ENCODE results near the gene DVL2.

DVL2 gene

DNA sequence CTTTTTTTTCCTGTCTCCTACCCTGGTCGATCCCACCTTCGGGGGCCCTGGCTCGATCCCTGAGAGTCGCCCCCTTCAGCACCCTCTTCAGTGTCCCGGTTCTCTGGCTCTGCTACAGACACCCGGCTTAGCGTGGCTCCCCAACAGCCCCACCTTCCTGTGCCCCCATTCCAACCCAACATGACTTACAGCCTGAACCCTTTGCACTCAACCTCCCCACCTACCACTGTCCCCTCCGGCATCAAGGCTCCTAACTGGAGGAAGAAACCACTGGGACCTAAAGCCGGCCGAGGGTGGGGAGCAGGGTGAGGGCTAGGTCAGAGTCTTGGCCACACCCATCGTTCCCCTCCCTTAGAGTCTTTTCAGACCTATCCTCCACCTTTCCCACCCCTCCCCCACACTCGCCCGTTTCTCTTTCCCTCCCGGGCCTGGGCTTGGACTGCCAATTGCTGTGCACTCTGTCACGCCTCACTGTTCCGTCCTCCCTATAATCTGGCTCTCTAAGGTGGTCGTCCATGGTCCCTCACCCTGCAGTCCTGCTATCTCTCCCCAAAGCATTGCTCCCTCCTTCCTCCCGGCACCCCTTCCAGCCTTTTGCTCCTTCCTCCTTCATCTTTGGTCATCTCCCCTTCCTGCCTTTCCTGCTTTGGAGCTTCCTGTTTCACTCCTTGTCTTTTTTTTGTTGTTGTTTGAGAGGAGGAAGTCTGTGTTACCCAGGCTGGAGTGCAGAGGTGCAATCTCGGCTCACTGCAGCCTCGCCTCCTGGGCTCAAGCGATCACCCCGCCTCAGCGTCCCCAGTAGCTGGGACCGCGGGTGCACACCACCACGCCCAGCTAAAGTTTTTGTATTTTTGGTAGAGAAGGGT, 28.9 kb upstream of the DVL2 start:
- no peak overlapping the region for H3K27ac ChIP-seq

GRCh38 chr17:7262192-7262934, 28.0 kb upstream of the DVL2 start, which contains the start of gene CLDN7:
Gene CLDN7, minus strand, starts transcription at chr17:7262478. Its CDS starts 435 bp downstream, at chr17:7262043.
- peaks cover 27 to 31% of the 10 kb centered on the region in 2 experiments for H3K4me1 ChIP-seq (ENCODE audit: control insufficient read depth in 1 of 2, insufficient read depth in 1 of 2, low read depth in 1 of 2, low read length in 1 of 2)
- peaks cover 17% of the 10 kb centered on the region for H3K36me3 ChIP-seq
- H3K9me3 ChIP-seq = no peaks in the 10 kb centered on the region
- peak within 1 kb of the TSS; percentile 23 for H3K27ac ChIP-seq
- peak within 1 kb of the TSS; percentile 52 to 69 for H3K4me3 ChIP-seq (ENCODE audit: low read depth in 1 of 2, low read length in 1 of 2)
- TF ChIP-seq, protein P1, sequence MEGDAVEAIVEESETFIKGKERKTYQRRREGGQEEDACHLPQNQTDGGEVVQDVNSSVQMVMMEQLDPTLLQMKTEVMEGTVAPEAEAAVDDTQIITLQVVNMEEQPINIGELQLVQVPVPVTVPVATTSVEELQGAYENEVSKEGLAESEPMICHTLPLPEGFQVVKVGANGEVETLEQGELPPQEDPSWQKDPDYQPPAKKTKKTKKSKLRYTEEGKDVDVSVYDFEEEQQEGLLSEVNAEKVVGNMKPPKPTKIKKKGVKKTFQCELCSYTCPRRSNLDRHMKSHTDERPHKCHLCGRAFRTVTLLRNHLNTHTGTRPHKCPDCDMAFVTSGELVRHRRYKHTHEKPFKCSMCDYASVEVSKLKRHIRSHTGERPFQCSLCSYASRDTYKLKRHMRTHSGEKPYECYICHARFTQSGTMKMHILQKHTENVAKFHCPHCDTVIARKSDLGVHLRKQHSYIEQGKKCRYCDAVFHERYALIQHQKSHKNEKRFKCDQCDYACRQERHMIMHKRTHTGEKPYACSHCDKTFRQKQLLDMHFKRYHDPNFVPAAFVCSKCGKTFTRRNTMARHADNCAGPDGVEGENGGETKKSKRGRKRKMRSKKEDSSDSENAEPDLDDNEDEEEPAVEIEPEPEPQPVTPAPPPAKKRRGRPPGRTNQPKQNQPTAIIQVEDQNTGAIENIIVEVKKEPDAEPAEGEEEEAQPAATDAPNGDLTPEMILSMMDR (IDR thresholded peaks at IDR 0.05) = no peak
- H3K27me3 ChIP-seq = peaks cover 78% of the 10 kb centered on the region

More for the DNA sequence above, 28.9 kb upstream of the DVL2 start:
- Histone ChIP-seq H3K4me3 (ENCODE audit: low read depth in 1 of 2, low read length in 1 of 2) (peak overlapping the region in 1 of 2 experiments; percentile 14), H3K36me3 (peaks cover 12% of the 10 kb centered on the region), H3K4me1 (ENCODE audit: control insufficient read depth in 1 of 2, insufficient read depth in 1 of 2, low read depth in 1 of 2, low read length in 1 of 2) (peaks cover 27 to 31% of the 10 kb centered on the region in 2 experiments), H3K9me3 (no peaks in the 10 kb centered on the region), H3K27me3 (peaks cover 86% of the 10 kb centered on the region)
- TF ChIP-seq, protein P1 (IDR thresholded peaks at IDR 0.05) = no peak

DNA sequence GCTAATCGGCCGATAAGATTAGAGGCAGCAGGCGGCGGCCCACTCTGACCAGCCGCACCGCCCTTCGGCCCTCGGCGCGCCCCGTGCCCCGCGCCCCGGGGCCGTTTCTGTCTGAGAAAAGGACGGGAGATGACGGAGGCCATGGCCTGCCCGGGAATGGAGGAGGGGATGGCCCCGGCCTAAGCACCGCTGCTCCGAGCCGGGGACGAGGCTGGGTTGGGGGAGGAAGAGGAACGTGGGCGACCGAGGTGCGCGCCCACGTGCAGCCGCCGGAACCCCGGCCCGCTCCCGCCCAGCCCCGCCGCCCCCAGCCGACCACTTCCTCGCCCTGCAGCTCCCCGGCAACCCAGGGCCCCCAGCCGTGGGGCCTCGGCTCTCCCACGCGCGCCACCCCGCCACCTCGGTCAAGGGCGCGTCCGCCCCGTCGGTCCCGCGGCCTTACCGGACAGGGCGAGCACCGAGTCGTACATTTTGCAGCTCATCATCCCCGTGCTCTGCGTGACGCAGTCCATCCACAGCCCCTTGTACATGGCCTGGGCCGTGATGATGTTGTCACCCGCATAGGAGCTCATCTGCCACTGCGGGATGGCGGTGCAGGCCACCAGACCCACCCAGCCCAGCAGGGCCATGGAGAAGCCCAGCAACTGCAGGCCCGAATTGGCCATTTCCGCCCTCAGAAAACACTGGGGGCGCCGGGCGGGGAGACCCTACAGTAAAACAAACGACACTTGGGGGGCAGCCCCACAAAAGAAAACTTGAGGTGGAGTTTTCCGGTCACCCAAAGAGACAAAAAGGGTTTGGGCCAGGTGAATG, 27.3 kb upstream of the DVL2 start:
- peaks cover 27 to 31% of the 10 kb centered on the region in 2 experiments for H3K4me1 ChIP-seq (ENCODE audit: control insufficient read depth in 1 of 2, insufficient read depth in 1 of 2, low read depth in 1 of 2, low read length in 1 of 2)
- TF ChIP-seq, protein P1 (IDR thresholded peaks at IDR 0.05) = no peak
- no peaks in the 10 kb centered on the region for H3K9me3 ChIP-seq
- peak overlapping the region; percentile 52 to 69 for H3K4me3 ChIP-seq (ENCODE audit: low read depth in 1 of 2, low read length in 1 of 2)
- H3K27me3 ChIP-seq = peaks cover 70% of the 10 kb centered on the region
- peak overlapping the region; percentile 23 for H3K27ac ChIP-seq
- H3K36me3 ChIP-seq = peaks cover 19% of the 10 kb centered on the region

DNA sequence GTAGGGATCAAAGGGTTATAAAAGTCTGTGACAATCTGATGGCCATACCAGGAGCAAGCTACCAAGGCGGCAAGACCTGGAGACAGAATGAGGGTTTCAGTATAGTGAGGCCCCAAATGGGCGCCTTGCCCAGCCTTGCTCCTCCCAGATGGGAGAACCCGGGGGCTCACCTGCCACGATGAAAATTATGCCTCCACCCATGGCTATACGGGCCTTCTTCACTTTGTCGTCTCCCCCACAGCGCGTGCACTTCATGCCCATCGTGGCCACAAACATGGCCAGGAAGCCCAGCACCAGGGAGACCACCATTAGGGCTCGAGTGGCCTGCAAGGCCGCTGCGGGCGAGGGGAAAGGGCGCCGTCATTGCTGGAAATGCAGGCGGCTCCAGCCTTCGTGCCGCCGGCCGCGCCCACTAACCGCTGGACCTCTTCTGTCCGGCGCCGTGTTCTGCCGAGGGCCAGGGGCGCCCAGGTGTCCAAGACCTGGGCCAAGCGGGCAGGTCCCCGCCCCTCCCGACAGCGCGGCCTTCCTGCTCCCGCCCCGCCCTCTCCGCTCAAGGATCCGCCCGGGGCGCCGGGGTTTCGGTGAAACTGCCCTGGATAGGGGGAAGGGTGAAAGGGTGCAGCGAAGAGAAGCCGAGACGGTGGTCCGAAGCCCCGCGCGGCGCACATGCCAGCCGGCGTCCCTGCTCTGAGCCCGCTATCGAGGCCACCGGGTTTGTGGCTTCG, 26.5 kb upstream of the DVL2 start:
- TF ChIP-seq, protein P1 (IDR thresholded peaks at IDR 0.05) = no peak
- Histone ChIP-seq H3K4me3 (ENCODE audit: low read depth in 1 of 2, low read length in 1 of 2) (peak overlapping the region; percentile 52 to 69), H3K36me3 (peaks cover 22% of the 10 kb centered on the region), H3K4me1 (ENCODE audit: control insufficient read depth in 1 of 2, insufficient read depth in 1 of 2, low read depth in 1 of 2, low read length in 1 of 2) (peaks cover 27 to 31% of the 10 kb centered on the region in 2 experiments), H3K9me3 (no peaks in the 10 kb centered on the region), H3K27ac (peak overlapping the region; percentile 23), H3K27me3 (peaks cover 62% of the 10 kb centered on the region)

All from neutrophil (primary cell).